ENCODE results near the gene WDFY4. TPM values are rescaled to one million over a fixed set of nuclear protein-coding genes. Genes with fewer than 3 reads are reported as not detected.

The WDFY4 gene
- total and polyA plus RNA-seq, 8 donors: 2.8 to 23.6 (median 4.8) TPM

- DNase-seq (no peak), ATAC-seq (no peak)
- H3K27ac ChIP-seq: no peak overlapping the region
- no peaks in the 10 kb centered on the region for H3K36me3 ChIP-seq
- no peaks in the 10 kb centered on the region for H3K27me3 ChIP-seq
- H3K9me3 ChIP-seq: no peaks in the 10 kb centered on the region
- no peaks in the 10 kb centered on the region for H3K4me1 ChIP-seq
- intact Hi-C loops (cut with DNase I): no loop called here
- H3K4me3 ChIP-seq: no peak overlapping the region
- no peak for TF ChIP-seq CTCF (IDR thresholded peaks at IDR 0.05)
Observed at GRCh38 chr10:48940958-48941357, 256.3 kb downstream of the WDFY4 start.

- no peak for TF ChIP-seq CTCF (IDR thresholded peaks at IDR 0.05)
- intact Hi-C loops (cut with DNase I): no loop called here
Observed at GRCh38 chr10:48941427-48942075, 256.9 kb downstream of the WDFY4 start.

GRCh38 chr10:48943096-48943495 lies 258.4 kb downstream of the WDFY4 start:
- DNase-seq: no peak
- intact Hi-C loops (cut with DNase I): no loop called here
- ATAC-seq: no peak
- TF ChIP-seq CTCF (IDR thresholded peaks at IDR 0.05): no peak
- Histone ChIP-seq H3K4me1 (no peaks in the 10 kb centered on the region), H3K4me3 (no peak overlapping the region), H3K36me3 (peaks cover 0 to 16% of the 10 kb centered on the region in 2 donors), H3K27ac (no peak overlapping the region), H3K9me3 (no peaks in the 10 kb centered on the region), H3K27me3 (no peaks in the 10 kb centered on the region)

More at GRCh38 chr10:48941427-48942075, 256.9 kb downstream of the WDFY4 start:
- DNase-seq (no peak), ATAC-seq (no peak)
- Histone ChIP-seq H3K27ac (no peak overlapping the region), H3K9me3 (no peaks in the 10 kb centered on the region), H3K4me3 (no peak overlapping the region), H3K27me3 (no peaks in the 10 kb centered on the region), H3K4me1 (no peaks in the 10 kb centered on the region), H3K36me3 (peaks cover 0 to 2% of the 10 kb centered on the region in 2 donors)

GRCh38 chr10:48944171-48944570 lies 259.5 kb downstream of the WDFY4 start:
- Histone ChIP-seq H3K4me3 (no peak overlapping the region), H3K9me3 (no peaks in the 10 kb centered on the region), H3K36me3 (peaks cover 0 to 26% of the 10 kb centered on the region in 2 donors), H3K27ac (no peak overlapping the region), H3K4me1 (no peaks in the 10 kb centered on the region), H3K27me3 (no peaks in the 10 kb centered on the region)
- TF ChIP-seq CTCF (IDR thresholded peaks at IDR 0.05): no peak
- intact Hi-C loops (cut with DNase I): no loop called here
- DNase-seq (no peak), ATAC-seq (no peak)

GRCh38 chr10:48945441-48946130 lies 260.9 kb downstream of the WDFY4 start:
- DNase-seq: no peak
- H3K27ac ChIP-seq: no peak overlapping the region

More at GRCh38 chr10:48945441-48946130, 260.9 kb downstream of the WDFY4 start:
- H3K9me3 ChIP-seq: no peaks in the 10 kb centered on the region
- peaks cover 0 to 27% of the 10 kb centered on the region in 2 donors for H3K36me3 ChIP-seq
- H3K4me3 ChIP-seq: no peak overlapping the region
- no peak for ATAC-seq
- no peaks in the 10 kb centered on the region for H3K27me3 ChIP-seq
- H3K4me1 ChIP-seq: no peaks in the 10 kb centered on the region
- intact Hi-C loops (cut with DNase I): no loop called here
- TF ChIP-seq CTCF (IDR thresholded peaks at IDR 0.05): no peak

Measured in left lung (tissue), 10 donors.